Measurements from ENCODE around the gene RNF8. TPM values are rescaled to one million over a fixed set of nuclear protein-coding genes. Genes with fewer than 3 reads are reported as not detected.
A peak's percentile ranks its signal among the peaks of the same experiment; 100 is the strongest.

The RNF8 gene
- total RNA-seq, 5 donors from 2014 or later (not counting 1 experiment from before 2014, with no cell fraction given) = 10.6 to 18.5 (median 15.2) TPM

DNA sequence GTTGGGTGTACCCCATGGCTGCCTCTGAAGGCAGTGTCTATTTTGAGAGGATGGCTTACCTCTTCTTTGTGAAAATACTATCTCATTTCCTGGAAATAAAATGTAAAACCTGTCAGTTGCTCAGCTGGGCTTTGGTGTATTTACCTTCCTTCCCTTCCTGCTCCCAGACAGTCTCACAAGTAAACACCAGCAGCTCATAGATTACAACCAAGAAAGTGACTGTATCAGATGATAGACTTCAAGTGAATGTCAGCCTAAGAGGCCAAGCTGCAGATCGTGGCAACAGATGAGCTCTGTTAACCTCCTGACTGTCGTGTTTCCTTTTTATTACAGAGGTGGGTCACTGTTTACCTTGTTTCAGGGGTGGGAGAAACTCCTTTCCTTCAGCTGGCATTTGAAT, 37.3 kb downstream of the RNF8 start:
- peak overlapping the region in 1 of 2 donors; percentile 24 for H3K27ac Mint-ChIP-seq
- POLR2A ChIA-PET = interaction anchor here in 1 of 2 donors (0.6 kb wide), 1 partner anchor 52 kb away, joined by 7 read pairs; no protein-coding TSS in a partner anchor
- H3K36me3 ChIP-seq (ENCODE audit: control insufficient read depth in 2 of 2, extremely low read depth in 1 of 2, insufficient read depth in 1 of 2, low read length in 1 of 2) = peaks cover 0 to 50% of the 10 kb centered on the region in 2 donors
- no peak for DNase-seq
- H3K4me1 Mint-ChIP-seq = peaks cover 0 to 5% (median 0%) of the 10 kb centered on the region in 3 donors
- WGBS (ENCODE audit: insufficient coverage) = 75% methylated on average over 1 of the region's 2 CpGs
- H3K9me3 ChIP-seq = no peaks in the 10 kb centered on the region
- H3K27me3 Mint-ChIP-seq = no peaks in the 10 kb centered on the region
- no peak overlapping the region for H3K4me3 ChIP-seq (ENCODE audit: control insufficient read depth in 1 of 2, extremely low read depth in 1 of 2, low read length in 1 of 2)
- H3K9me3 Mint-ChIP-seq = no peaks in the 10 kb centered on the region
- H3K27ac ChIP-seq (ENCODE audit: low read length) = no peak overlapping the region
- no peaks in the 10 kb centered on the region for H3K27me3 ChIP-seq (replicated peaks in 1 of 2; ENCODE audit: control insufficient read depth in 2 of 2, extremely low read depth in 1 of 2, insufficient read depth in 2 of 2, low read length in 1 of 2)
- no peaks in the 10 kb centered on the region for H3K4me1 ChIP-seq (ENCODE audit: control insufficient read depth in 1 of 2, extremely low read depth in 1 of 2, insufficient read depth in 2 of 2, low read length in 2 of 2)
- CTCF ChIA-PET = no interaction called here
- no peak overlapping the region for H3K4me3 Mint-ChIP-seq
- ATAC-seq (replicated peaks in 1 of 4) = no peak
- peaks cover 14% of the 10 kb centered on the region for H3K36me3 Mint-ChIP-seq

- no peaks in the 10 kb centered on the region for H3K4me1 ChIP-seq (ENCODE audit: control insufficient read depth in 1 of 2, extremely low read depth in 1 of 2, insufficient read depth in 2 of 2, low read length in 2 of 2)
- Mint-ChIP-seq H3K9me3 (no peaks in the 10 kb centered on the region), H3K27ac (no peak overlapping the region), H3K27me3 (no peaks in the 10 kb centered on the region), H3K4me3 (no peak overlapping the region), H3K36me3 (peaks cover 10% of the 10 kb centered on the region), H3K4me1 (peaks cover 0 to 5% (median 0%) of the 10 kb centered on the region in 3 donors)
- no CpG with 5 or more reads among the region's 1 CpG for WGBS (ENCODE audit: insufficient coverage)
- H3K27me3 ChIP-seq (replicated peaks in 1 of 2; ENCODE audit: control insufficient read depth in 2 of 2, extremely low read depth in 1 of 2, insufficient read depth in 2 of 2, low read length in 1 of 2) = no peaks in the 10 kb centered on the region
- DNase-seq (no peak), ATAC-seq (replicated peaks in 1 of 4) (no peak)
- no peak overlapping the region for H3K4me3 ChIP-seq (ENCODE audit: control insufficient read depth in 1 of 2, extremely low read depth in 1 of 2, low read length in 1 of 2)
- ChIA-PET POLR2A (no interaction called here), CTCF (no interaction called here)
- peaks cover 0 to 35% of the 10 kb centered on the region in 2 donors for H3K36me3 ChIP-seq (ENCODE audit: control insufficient read depth in 2 of 2, extremely low read depth in 1 of 2, insufficient read depth in 1 of 2, low read length in 1 of 2)
- no peaks in the 10 kb centered on the region for H3K9me3 ChIP-seq
- H3K27ac ChIP-seq (ENCODE audit: low read length) = no peak overlapping the region
These were observed 39.0 kb downstream of the RNF8 start for GRCh38 chr6:37392821-37393220.

DNA sequence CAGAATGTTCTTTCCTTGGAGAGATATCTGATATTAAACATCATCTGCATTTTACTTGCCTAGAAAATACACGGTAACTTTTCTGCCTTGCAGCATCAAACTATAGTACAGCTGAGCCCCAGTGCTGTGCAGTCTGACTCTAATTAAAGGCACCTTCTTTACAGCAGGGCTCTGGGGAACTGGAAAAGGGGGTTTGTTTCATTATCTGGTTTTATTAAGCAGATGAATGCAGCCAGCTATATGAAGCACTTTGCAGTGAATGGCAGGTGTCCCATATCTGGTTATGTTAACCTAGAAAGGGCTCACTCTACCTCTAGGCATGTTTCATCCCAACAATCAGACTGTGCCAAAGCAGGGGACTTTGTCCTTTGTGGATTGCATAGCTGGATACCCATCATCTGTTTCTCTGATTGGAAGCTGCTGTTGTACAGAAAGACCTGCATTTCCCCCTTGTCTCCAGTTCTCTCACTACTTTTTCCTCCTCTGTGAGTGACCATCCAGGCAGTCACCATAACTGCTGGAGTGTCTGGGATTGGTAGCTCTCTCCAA, 39.7 kb downstream of the RNF8 start:
- H3K9me3 ChIP-seq = no peaks in the 10 kb centered on the region
- no peaks in the 10 kb centered on the region for H3K4me1 ChIP-seq (ENCODE audit: control insufficient read depth in 1 of 2, extremely low read depth in 1 of 2, insufficient read depth in 2 of 2, low read length in 2 of 2)
- Mint-ChIP-seq H3K4me1 (peaks cover 0 to 5% (median 0%) of the 10 kb centered on the region in 3 donors), H3K4me3 (no peak overlapping the region), H3K36me3 (peaks cover 10% of the 10 kb centered on the region), H3K27ac (no peak overlapping the region), H3K27me3 (no peaks in the 10 kb centered on the region), H3K9me3 (no peaks in the 10 kb centered on the region)
- POLR2A ChIA-PET = no interaction called here
- DNase-seq (no peak), ATAC-seq (replicated peaks in 1 of 4) (no peak)
- no peak overlapping the region for H3K4me3 ChIP-seq (ENCODE audit: control insufficient read depth in 1 of 2, extremely low read depth in 1 of 2, low read length in 1 of 2)
- CTCF ChIA-PET = interaction anchor here in 1 of 2 donors (0.6 kb wide), 1 partner anchor 266 kb away, joined by 6 read pairs; no protein-coding TSS in a partner anchor
- H3K27me3 ChIP-seq (replicated peaks in 1 of 2; ENCODE audit: control insufficient read depth in 2 of 2, extremely low read depth in 1 of 2, insufficient read depth in 2 of 2, low read length in 1 of 2) = no peaks in the 10 kb centered on the region
- no CpG with 5 or more reads among the region's 1 CpG for WGBS (ENCODE audit: insufficient coverage)
- no peak overlapping the region for H3K27ac ChIP-seq (ENCODE audit: low read length)
- peaks cover 0 to 29% of the 10 kb centered on the region in 2 donors for H3K36me3 ChIP-seq (ENCODE audit: control insufficient read depth in 2 of 2, extremely low read depth in 1 of 2, insufficient read depth in 1 of 2, low read length in 1 of 2)

DNA sequence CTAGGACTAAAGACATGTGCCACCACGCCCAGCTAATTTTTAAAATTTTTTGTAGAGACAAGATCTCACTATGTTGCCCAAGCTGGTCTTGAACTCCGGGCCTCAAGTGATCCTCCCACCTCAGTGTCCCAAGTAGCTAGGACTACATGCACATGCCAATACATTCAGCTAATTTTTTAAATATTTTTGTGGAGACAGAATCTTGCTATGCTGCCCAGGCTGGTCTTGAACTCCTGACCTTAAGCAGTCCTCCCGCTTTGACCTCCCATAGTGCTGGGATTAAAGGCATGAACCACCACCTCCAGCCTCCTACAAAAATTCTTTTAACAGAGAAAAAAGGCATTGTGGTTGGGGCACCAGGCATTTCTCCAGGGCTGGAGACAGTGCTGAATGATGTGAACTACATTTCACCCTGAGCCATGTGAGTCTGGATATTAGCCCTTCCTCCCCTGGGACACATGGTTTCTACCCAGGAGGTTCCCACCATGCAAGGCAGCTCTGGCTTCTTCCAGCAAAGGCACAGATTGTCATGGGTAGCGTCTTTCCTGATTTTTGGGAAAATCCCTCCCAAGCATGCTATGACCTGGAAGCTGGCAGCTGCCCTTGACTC, 42.9 kb downstream of the RNF8 start:
- Histone ChIP-seq H3K9me3 (no peaks in the 10 kb centered on the region), H3K27ac (ENCODE audit: low read length) (no peak overlapping the region), H3K36me3 (ENCODE audit: control insufficient read depth in 2 of 2, extremely low read depth in 1 of 2, insufficient read depth in 1 of 2, low read length in 1 of 2) (peaks cover 0 to 7% of the 10 kb centered on the region in 2 donors), H3K27me3 (replicated peaks in 1 of 2; ENCODE audit: control insufficient read depth in 2 of 2, extremely low read depth in 1 of 2, insufficient read depth in 2 of 2, low read length in 1 of 2) (no peaks in the 10 kb centered on the region), H3K4me3 (ENCODE audit: control insufficient read depth in 1 of 2, extremely low read depth in 1 of 2, low read length in 1 of 2) (no peak overlapping the region), H3K4me1 (ENCODE audit: control insufficient read depth in 1 of 2, extremely low read depth in 1 of 2, insufficient read depth in 2 of 2, low read length in 2 of 2) (no peaks in the 10 kb centered on the region)
- Mint-ChIP-seq H3K4me3 (no peak overlapping the region), H3K4me1 (no peaks in the 10 kb centered on the region), H3K9me3 (no peaks in the 10 kb centered on the region), H3K27ac (no peak overlapping the region), H3K27me3 (peaks cover 0 to 4% of the 10 kb centered on the region in 2 donors), H3K36me3 (peaks cover 3% of the 10 kb centered on the region)
- DNase-seq (no peak), ATAC-seq (replicated peaks in 1 of 4) (no peak)
- ChIA-PET CTCF (interaction anchor here in 1 of 2 donors (0.7 kb wide), 1 partner anchor 14 kb away, joined by 3 read pairs; no protein-coding TSS in a partner anchor), POLR2A (no interaction called here)
- 89% methylated on average over 1 of the region's 4 CpGs for WGBS (ENCODE audit: insufficient coverage)

GRCh38 chr6:37399131-37399530, 45.3 kb downstream of the RNF8 start:
- Histone ChIP-seq H3K36me3 (ENCODE audit: control insufficient read depth in 2 of 2, extremely low read depth in 1 of 2, insufficient read depth in 1 of 2, low read length in 1 of 2) (no peaks in the 10 kb centered on the region), H3K27ac (ENCODE audit: low read length) (no peak overlapping the region), H3K27me3 (replicated peaks in 1 of 2; ENCODE audit: control insufficient read depth in 2 of 2, extremely low read depth in 1 of 2, insufficient read depth in 2 of 2, low read length in 1 of 2) (no peaks in the 10 kb centered on the region), H3K4me3 (ENCODE audit: control insufficient read depth in 1 of 2, extremely low read depth in 1 of 2, low read length in 1 of 2) (no peak overlapping the region), H3K4me1 (ENCODE audit: control insufficient read depth in 1 of 2, extremely low read depth in 1 of 2, insufficient read depth in 2 of 2, low read length in 2 of 2) (no peaks in the 10 kb centered on the region), H3K9me3 (no peaks in the 10 kb centered on the region)
- no peak for DNase-seq
- Mint-ChIP-seq H3K4me3 (no peak overlapping the region), H3K27me3 (peaks cover 0 to 4% of the 10 kb centered on the region in 2 donors), H3K9me3 (no peaks in the 10 kb centered on the region), H3K27ac (no peak overlapping the region), H3K36me3 (peaks cover 3% of the 10 kb centered on the region), H3K4me1 (no peaks in the 10 kb centered on the region)
- POLR2A ChIA-PET = interaction anchor here in 1 of 2 donors (0.6 kb wide), 1 partner anchor 56 kb away, joined by 4 read pairs; no protein-coding TSS in a partner anchor
- no peak for ATAC-seq (replicated peaks in 1 of 4)
- CTCF ChIA-PET = interaction anchor here in 1 of 2 donors (0.6 kb wide), 1 partner anchor 789 kb away, joined by 5 read pairs; no protein-coding TSS in a partner anchor

DNA sequence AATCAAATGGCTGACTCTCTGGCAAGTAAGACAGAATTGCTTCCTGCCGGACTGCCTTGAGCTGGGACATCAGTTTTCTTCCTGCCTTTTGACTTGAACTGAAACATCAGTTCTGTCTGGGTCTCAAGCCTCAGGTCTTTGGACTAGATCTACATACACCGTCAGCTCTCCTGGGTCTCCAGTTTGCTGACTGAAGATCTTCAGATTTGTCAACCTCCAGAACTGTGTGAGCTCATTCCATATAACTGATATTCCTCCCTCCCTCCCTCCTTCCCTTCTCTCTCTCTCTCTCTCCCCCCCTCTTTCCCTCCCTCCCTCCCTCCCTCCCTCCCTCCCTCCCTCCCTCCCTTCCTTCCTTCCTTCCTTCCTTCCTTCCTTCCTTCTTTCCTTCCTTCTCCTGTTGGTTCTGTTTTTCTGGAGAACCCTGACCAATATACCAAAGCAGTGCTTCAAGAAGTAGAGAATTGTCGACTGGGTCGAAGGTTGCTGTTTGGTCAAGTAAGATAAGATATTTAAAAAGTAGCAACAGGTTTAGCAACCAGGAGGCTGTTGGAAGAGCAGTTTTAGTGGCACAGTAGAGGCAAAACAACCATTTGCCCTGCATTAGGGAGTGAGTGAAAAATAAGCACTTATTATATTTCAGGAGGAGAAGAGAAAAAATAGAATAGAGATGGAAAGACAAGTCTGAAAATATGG, 46.2 kb downstream of the RNF8 start:
- DNase-seq (no peak), ATAC-seq (replicated peaks in 1 of 4) (no peak)
- peaks cover 0 to 2% of the 10 kb centered on the region in 2 experiments for H3K27me3 ChIP-seq (replicated peaks in 1 of 2; ENCODE audit: control insufficient read depth in 2 of 2, extremely low read depth in 1 of 2, insufficient read depth in 2 of 2, low read length in 1 of 2)
- Mint-ChIP-seq H3K27me3 (peaks cover 0 to 4% of the 10 kb centered on the region in 2 donors), H3K9me3 (no peaks in the 10 kb centered on the region), H3K36me3 (no peaks in the 10 kb centered on the region), H3K4me3 (no peak overlapping the region), H3K4me1 (no peaks in the 10 kb centered on the region), H3K27ac (no peak overlapping the region)
- H3K36me3 ChIP-seq (ENCODE audit: control insufficient read depth in 2 of 2, extremely low read depth in 1 of 2, insufficient read depth in 1 of 2, low read length in 1 of 2) = no peaks in the 10 kb centered on the region
- ChIA-PET POLR2A (interaction anchor here in 1 of 2 donors (0.6 kb wide), 1 partner anchor 57 kb away, joined by 4 read pairs; no protein-coding TSS in a partner anchor), CTCF (interaction anchor here (0.6 kb wide), 2 partner anchors 790 to 1404 kb away, joined by 3 to 5 read pairs; no protein-coding TSS in a partner anchor)
- H3K4me3 ChIP-seq (ENCODE audit: control insufficient read depth in 1 of 2, extremely low read depth in 1 of 2, low read length in 1 of 2) = no peak overlapping the region
- WGBS (ENCODE audit: insufficient coverage) = 0% methylated on average over 1 of the region's 4 CpGs
- H3K9me3 ChIP-seq = no peaks in the 10 kb centered on the region
- H3K27ac ChIP-seq (ENCODE audit: low read length) = no peak overlapping the region
- no peaks in the 10 kb centered on the region for H3K4me1 ChIP-seq (ENCODE audit: control insufficient read depth in 1 of 2, extremely low read depth in 1 of 2, insufficient read depth in 2 of 2, low read length in 2 of 2)

Measured in T-cell (primary cell).